HG03175 (cell line): ENCODE measurements around the gene ZIC4.

Experiments
- ATAC-seq: cut with Tn5 transposase; IDR thresholded peaks from one replicate; pipeline ENCODE4 v1.9.1; 2021; ENCODE audit warnings: mild to moderate bottlenecking, moderate library complexity; ENCODE audit not compliant: unreplicated experiment

Gene ZIC4

GRCh38 chr3:147406028-147406931, at the start of gene ZIC4:
ZIC4 (minus strand) TSS chr3:147406543; CDS start chr3:147402797, 3,746 bp downstream.
- ATAC-seq = no peak

- ATAC-seq = no peak
These were observed 43.3 kb upstream of the ZIC4 start for GRCh38 chr3:147449669-147450068.

- ATAC-seq = no peak
These were observed 40.9 kb upstream of the ZIC4 start for GRCh38 chr3:147447224-147447623.

GRCh38 chr3:147431751-147432150, 25.4 kb upstream of the ZIC4 start:
- no peak for ATAC-seq

- ATAC-seq = no peak
These were observed 22.4 kb upstream of the ZIC4 start for GRCh38 chr3:147428754-147429153.

- ATAC-seq = no peak
These were observed 22.0 kb upstream of the ZIC4 start for GRCh38 chr3:147428326-147428725.

- no peak for ATAC-seq
These were observed 21.4 kb upstream of the ZIC4 start for GRCh38 chr3:147427746-147428145.

- ATAC-seq = no peak
These were observed 20.6 kb upstream of the ZIC4 start for GRCh38 chr3:147426931-147427330.

- no peak for ATAC-seq
These were observed 19.1 kb upstream of the ZIC4 start for GRCh38 chr3:147425388-147425850.

GRCh38 chr3:147424581-147425387, 18.4 kb upstream of the ZIC4 start:
- no peak for ATAC-seq

- no peak for ATAC-seq
These were observed 17.6 kb upstream of the ZIC4 start for GRCh38 chr3:147423798-147424580.

GRCh38 chr3:147423537-147423797, 17.1 kb upstream of the ZIC4 start:
- ATAC-seq = no peak

GRCh38 chr3:147422601-147423536, 16.5 kb upstream of the ZIC4 start:
- no peak for ATAC-seq

GRCh38 chr3:147422196-147422595, 15.9 kb upstream of the ZIC4 start:
- no peak for ATAC-seq

- ATAC-seq = no peak
These were observed 15.0 kb upstream of the ZIC4 start for GRCh38 chr3:147421184-147421912.

GRCh38 chr3:147420353-147421183, 14.2 kb upstream of the ZIC4 start:
- ATAC-seq = no peak

GRCh38 chr3:147419781-147420224, 13.5 kb upstream of the ZIC4 start:
- ATAC-seq = no peak
